Left ventricle myocardium inferior (tissue), 1 donor: ENCODE measurements around the gene GNB1L. TPM values are rescaled to one million over a fixed set of nuclear protein-coding genes. Genes with fewer than 3 reads are reported as not detected.

Experiments
- DNase-seq: peaks from one replicate; pipeline ENCODE4 v3.0.0-alpha.2; 2020
- H3K27ac ChIP-seq: fragments of 200-600 bp; replicated peaks from 2 replicates; pipeline ENCODE4 v1.8.0; 2021
- H3K27me3 ChIP-seq: fragments of 200-600 bp; 2 replicates; pipeline ENCODE4 v1.8.0; 2021; ENCODE audit warnings: low read depth
- H3K36me3 ChIP-seq: fragments of 200-600 bp; 2 replicates; pipeline ENCODE4 v1.8.0; 2021
- H3K4me1 ChIP-seq: fragments of 200-600 bp; 2 replicates; pipeline ENCODE4 v1.8.0; 2021
- H3K4me3 ChIP-seq: fragments of 200-600 bp; 2 replicates; pipeline ENCODE4 v1.8.0; 2021; ENCODE audit warnings: mild to moderate bottlenecking, moderate library complexity
- H3K9me3 ChIP-seq: fragments of 200-600 bp; replicated peaks from 2 replicates; pipeline ENCODE4 v1.8.0; 2021
- CTCF ChIP-seq: fragments of 200-600 bp; IDR thresholded peaks from 2 replicates; pipeline ENCODE4 v1.8.0; 2021; ENCODE audit warnings: antibody characterized with exemption, mild to moderate bottlenecking, borderline replicate concordance
- intact Hi-C: fragments of 100-400 bp; cut with micrococcal nuclease; formaldehyde crosslinking; loops from one replicate; pipeline ENCODE4 v1.11.0; 2022
- total RNA-seq: library from RNA; stranded (reverse); fragmentation: NEBNext Ultra II Directional; extraction: Animal tissue kit (Norgen Biotek cat#: 25700); gene quantifications from one replicate; pipeline ENCODE4 v1.2.1, GENCODE V29; 2021
- donor health status: DM: no; HTN: yes; CAD: no; lungs with severe emphysema.

Gene GNB1L
- total RNA-seq, 1 donor from 2014 or later, result 2.9 TPM

- TF ChIP-seq CTCF, result no peak
- no peaks in the 10 kb centered on the region for H3K4me1 ChIP-seq
- no peak overlapping the region for H3K4me3 ChIP-seq
- intact Hi-C loops, result no loop called here
- H3K9me3 ChIP-seq, result no peaks in the 10 kb centered on the region
- no peaks in the 10 kb centered on the region for H3K36me3 ChIP-seq
- H3K27me3 ChIP-seq, result no peaks in the 10 kb centered on the region
- no peak overlapping the region for H3K27ac ChIP-seq
- DNase-seq, result no peak
These were observed 10.6 kb upstream of the GNB1L start for GRCh38 chr22:19865141-19865829.

GRCh38 chr22:19864538-19865106 is 9.9 kb upstream of the GNB1L start:
- no peak overlapping the region for H3K27ac ChIP-seq
- H3K9me3 ChIP-seq, result no peaks in the 10 kb centered on the region
- H3K4me3 ChIP-seq, result no peak overlapping the region
- no peaks in the 10 kb centered on the region for H3K4me1 ChIP-seq
- H3K27me3 ChIP-seq, result no peaks in the 10 kb centered on the region
- no peak for DNase-seq
- TF ChIP-seq CTCF, result no peak
- no peaks in the 10 kb centered on the region for H3K36me3 ChIP-seq
- intact Hi-C loops, result no loop called here

GRCh38 chr22:19863571-19863970 is 8.9 kb upstream of the GNB1L start:
- H3K9me3 ChIP-seq, result no peaks in the 10 kb centered on the region
- no peaks in the 10 kb centered on the region for H3K36me3 ChIP-seq
- intact Hi-C loops, result no loop called here
- no peak overlapping the region for H3K27ac ChIP-seq
- H3K27me3 ChIP-seq, result no peaks in the 10 kb centered on the region
- no peak overlapping the region for H3K4me3 ChIP-seq
- TF ChIP-seq CTCF, result no peak
- no peaks in the 10 kb centered on the region for H3K4me1 ChIP-seq
- no peak for DNase-seq

GRCh38 chr22:19862619-19863246 is 8.1 kb upstream of the GNB1L start:
- H3K4me1 ChIP-seq, result no peaks in the 10 kb centered on the region
- no peaks in the 10 kb centered on the region for H3K27me3 ChIP-seq
- no peak overlapping the region for H3K4me3 ChIP-seq
- no peak for DNase-seq
- no peaks in the 10 kb centered on the region for H3K9me3 ChIP-seq
- intact Hi-C loops, result no loop called here
- H3K27ac ChIP-seq, result no peak overlapping the region
- H3K36me3 ChIP-seq, result no peaks in the 10 kb centered on the region
- no peak for TF ChIP-seq CTCF

- no peak for TF ChIP-seq CTCF
- Histone ChIP-seq H3K27me3 (no peaks in the 10 kb centered on the region), H3K4me3 (no peak overlapping the region), H3K27ac (no peak overlapping the region), H3K9me3 (no peaks in the 10 kb centered on the region), H3K36me3 (no peaks in the 10 kb centered on the region), H3K4me1 (peaks cover 15% of the 10 kb centered on the region)
- no peak for DNase-seq
- intact Hi-C loops, result no loop called here
These were observed 5.3 kb upstream of the GNB1L start for GRCh38 chr22:19859861-19860510.
